ENCODE results near the gene FMN2.

DNA sequence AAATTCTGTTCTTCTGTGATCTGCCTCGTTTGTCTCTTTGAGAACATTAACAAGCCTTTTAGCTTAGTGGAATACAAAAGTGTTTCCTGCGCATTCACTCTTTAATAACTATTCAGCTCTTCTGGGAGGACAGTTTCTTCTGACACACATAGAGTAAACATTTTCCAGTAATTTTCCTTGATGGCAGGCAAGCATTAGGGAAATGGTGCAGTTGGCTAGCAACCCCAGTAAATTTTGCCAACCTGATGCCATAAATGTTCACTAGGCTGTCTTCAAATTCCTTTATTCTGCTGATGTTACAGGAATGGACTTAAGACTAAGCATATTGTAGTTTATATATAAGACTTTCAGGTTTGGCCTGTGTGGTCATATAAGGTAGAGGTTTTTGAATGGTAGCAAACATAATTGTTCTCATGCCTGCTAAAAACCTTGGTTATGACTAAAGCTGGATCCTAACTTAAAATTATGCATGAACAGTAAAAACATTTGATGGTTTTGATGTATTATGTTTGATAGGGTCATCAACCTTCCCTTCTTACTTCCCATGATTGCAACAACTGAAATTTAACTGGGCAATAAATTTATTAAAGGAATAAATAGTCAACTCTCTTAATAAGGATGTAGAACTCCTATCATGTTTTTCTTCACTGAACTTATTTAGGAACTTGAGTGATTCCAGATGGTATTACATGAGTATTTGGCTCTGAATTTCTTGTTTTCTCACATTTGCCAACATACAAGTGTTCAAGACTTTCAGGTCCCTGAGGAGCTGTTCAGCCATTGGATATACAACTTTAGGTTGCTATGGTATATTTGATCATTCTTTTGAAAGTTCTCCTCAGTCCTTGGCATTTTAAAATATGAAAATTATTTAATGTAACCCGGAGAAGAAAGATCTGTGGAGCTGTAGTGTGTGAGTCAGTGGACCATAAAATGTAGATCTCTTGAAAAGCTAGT, 223.4 kb downstream of the FMN2 start:
- TF ChIP-seq, protein P1, sequence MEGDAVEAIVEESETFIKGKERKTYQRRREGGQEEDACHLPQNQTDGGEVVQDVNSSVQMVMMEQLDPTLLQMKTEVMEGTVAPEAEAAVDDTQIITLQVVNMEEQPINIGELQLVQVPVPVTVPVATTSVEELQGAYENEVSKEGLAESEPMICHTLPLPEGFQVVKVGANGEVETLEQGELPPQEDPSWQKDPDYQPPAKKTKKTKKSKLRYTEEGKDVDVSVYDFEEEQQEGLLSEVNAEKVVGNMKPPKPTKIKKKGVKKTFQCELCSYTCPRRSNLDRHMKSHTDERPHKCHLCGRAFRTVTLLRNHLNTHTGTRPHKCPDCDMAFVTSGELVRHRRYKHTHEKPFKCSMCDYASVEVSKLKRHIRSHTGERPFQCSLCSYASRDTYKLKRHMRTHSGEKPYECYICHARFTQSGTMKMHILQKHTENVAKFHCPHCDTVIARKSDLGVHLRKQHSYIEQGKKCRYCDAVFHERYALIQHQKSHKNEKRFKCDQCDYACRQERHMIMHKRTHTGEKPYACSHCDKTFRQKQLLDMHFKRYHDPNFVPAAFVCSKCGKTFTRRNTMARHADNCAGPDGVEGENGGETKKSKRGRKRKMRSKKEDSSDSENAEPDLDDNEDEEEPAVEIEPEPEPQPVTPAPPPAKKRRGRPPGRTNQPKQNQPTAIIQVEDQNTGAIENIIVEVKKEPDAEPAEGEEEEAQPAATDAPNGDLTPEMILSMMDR (IDR thresholded peaks at IDR 0.05; ENCODE audit: poor library complexity): no peak
- no peak for TF ChIP-seq EZH2 (IDR thresholded peaks at IDR 0.05; ENCODE audit: borderline replicate concordance)
